ENCODE data around the gene IL17REL. TPM values are rescaled to one million over a fixed set of nuclear protein-coding genes. Genes with fewer than 3 reads are reported as not detected.

IL17REL gene
- total RNA-seq, 1 experiment from 2014 or later, result 0.24 TPM

DNA sequence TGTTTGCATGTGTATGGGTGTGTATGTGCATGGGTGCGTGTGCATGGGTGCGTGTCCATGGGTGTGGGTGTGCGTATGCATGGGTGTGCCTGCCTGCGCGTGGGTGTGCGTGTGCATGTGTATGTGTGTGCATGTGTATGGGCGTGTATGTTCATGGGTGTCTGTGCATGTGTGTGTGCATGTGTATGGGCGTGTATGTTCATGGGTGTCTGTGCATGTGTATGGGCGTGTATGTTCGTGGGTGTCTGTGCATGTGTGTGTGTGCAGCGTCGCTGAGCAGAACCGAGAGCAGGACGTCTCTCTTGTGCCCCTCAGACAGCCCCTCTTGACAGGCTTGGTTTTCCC, 13.9 kb downstream of the IL17REL start:
- ChIA-PET POLR2A (no interaction called here), CTCF (interaction anchor here (2.6 to 5.4 kb wide), 2 partner anchors 15 to 31 kb away, joined by 9 to 38 read pairs; no protein-coding TSS in a partner anchor)
- Mint-ChIP-seq H3K4me1 (peaks cover 9% of the 10 kb centered on the region), H3K27ac (no peak overlapping the region), H3K9me3 (no peaks in the 10 kb centered on the region), H3K27me3 (ENCODE audit: low read depth) (peaks cover 25% of the 10 kb centered on the region), H3K36me3 (no peaks in the 10 kb centered on the region), H3K4me3 (peak overlapping the region; percentile 70)
- no peak for TF ChIP-seq TEAD4 (CRISPR knock-in tag; IDR thresholded peaks at IDR 0.05)
- no peak for TF ChIP-seq ATF3 (CRISPR knock-in tag; conservative IDR thresholded peaks at IDR 0.05)
- no peak for TF ChIP-seq ZNF121 (CRISPR knock-in tag; IDR thresholded peaks at IDR 0.05)
- no peak for TF ChIP-seq GTF2I (CRISPR knock-in tag; conservative IDR thresholded peaks at IDR 0.05)
- no peak for TF ChIP-seq ZNF671 (CRISPR knock-in tag; IDR thresholded peaks at IDR 0.05)
- no peak for TF ChIP-seq FOXP1 (CRISPR knock-in tag; IDR thresholded peaks at IDR 0.05; ENCODE audit: borderline replicate concordance)
- no peak for TF ChIP-seq GABPB1 (CRISPR knock-in tag; IDR thresholded peaks at IDR 0.05)
- peak; percentile 27; the same call in 1 of the 2 replicates for TF ChIP-seq NFE2L1 (CRISPR knock-in tag; IDR thresholded peaks at IDR 0.05)
- TF ChIP-seq, protein P1, sequence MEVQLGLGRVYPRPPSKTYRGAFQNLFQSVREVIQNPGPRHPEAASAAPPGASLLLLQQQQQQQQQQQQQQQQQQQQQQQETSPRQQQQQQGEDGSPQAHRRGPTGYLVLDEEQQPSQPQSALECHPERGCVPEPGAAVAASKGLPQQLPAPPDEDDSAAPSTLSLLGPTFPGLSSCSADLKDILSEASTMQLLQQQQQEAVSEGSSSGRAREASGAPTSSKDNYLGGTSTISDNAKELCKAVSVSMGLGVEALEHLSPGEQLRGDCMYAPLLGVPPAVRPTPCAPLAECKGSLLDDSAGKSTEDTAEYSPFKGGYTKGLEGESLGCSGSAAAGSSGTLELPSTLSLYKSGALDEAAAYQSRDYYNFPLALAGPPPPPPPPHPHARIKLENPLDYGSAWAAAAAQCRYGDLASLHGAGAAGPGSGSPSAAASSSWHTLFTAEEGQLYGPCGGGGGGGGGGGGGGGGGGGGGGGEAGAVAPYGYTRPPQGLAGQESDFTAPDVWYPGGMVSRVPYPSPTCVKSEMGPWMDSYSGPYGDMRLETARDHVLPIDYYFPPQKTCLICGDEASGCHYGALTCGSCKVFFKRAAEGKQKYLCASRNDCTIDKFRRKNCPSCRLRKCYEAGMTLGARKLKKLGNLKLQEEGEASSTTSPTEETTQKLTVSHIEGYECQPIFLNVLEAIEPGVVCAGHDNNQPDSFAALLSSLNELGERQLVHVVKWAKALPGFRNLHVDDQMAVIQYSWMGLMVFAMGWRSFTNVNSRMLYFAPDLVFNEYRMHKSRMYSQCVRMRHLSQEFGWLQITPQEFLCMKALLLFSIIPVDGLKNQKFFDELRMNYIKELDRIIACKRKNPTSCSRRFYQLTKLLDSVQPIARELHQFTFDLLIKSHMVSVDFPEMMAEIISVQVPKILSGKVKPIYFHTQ (CRISPR knock-in tag; IDR thresholded peaks at IDR 0.05), result no peak
- TF ChIP-seq KAT7 (CRISPR knock-in tag; IDR thresholded peaks at IDR 0.05; ENCODE audit: borderline replicate concordance), result no peak
- TF ChIP-seq NFYB (CRISPR knock-in tag; conservative IDR thresholded peaks at IDR 0.05; ENCODE audit: low read depth), result 0 out of 2 replicates have a peak, but pooled peaks have one; percentile 13
- 0 out of 2 replicates have a peak, but pooled peaks have one; percentile 81 for TF ChIP-seq ZBTB43 (CRISPR knock-in tag; IDR thresholded peaks at IDR 0.05)
- TF ChIP-seq, protein P2, sequence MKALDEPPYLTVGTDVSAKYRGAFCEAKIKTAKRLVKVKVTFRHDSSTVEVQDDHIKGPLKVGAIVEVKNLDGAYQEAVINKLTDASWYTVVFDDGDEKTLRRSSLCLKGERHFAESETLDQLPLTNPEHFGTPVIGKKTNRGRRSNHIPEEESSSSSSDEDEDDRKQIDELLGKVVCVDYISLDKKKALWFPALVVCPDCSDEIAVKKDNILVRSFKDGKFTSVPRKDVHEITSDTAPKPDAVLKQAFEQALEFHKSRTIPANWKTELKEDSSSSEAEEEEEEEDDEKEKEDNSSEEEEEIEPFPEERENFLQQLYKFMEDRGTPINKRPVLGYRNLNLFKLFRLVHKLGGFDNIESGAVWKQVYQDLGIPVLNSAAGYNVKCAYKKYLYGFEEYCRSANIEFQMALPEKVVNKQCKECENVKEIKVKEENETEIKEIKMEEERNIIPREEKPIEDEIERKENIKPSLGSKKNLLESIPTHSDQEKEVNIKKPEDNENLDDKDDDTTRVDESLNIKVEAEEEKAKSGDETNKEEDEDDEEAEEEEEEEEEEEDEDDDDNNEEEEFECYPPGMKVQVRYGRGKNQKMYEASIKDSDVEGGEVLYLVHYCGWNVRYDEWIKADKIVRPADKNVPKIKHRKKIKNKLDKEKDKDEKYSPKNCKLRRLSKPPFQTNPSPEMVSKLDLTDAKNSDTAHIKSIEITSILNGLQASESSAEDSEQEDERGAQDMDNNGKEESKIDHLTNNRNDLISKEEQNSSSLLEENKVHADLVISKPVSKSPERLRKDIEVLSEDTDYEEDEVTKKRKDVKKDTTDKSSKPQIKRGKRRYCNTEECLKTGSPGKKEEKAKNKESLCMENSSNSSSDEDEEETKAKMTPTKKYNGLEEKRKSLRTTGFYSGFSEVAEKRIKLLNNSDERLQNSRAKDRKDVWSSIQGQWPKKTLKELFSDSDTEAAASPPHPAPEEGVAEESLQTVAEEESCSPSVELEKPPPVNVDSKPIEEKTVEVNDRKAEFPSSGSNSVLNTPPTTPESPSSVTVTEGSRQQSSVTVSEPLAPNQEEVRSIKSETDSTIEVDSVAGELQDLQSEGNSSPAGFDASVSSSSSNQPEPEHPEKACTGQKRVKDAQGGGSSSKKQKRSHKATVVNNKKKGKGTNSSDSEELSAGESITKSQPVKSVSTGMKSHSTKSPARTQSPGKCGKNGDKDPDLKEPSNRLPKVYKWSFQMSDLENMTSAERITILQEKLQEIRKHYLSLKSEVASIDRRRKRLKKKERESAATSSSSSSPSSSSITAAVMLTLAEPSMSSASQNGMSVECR (CRISPR knock-in tag; IDR thresholded peaks at IDR 0.05; ENCODE audit: borderline replicate concordance), result no peak
- DNase-seq (ENCODE audit: low spot score) (no peak), ATAC-seq (no peak)

GRCh38 chr22:49997932-49998717, 14.4 kb downstream of the IL17REL start:
- DNase-seq (ENCODE audit: low spot score), result no peak
- peaks cover 9% of the 10 kb centered on the region for H3K4me1 Mint-ChIP-seq
- CTCF ChIA-PET, result interaction anchor here (2.6 to 5.4 kb wide), 2 partner anchors 15 to 32 kb away, joined by 9 to 38 read pairs; no protein-coding TSS in a partner anchor
- H3K27ac Mint-ChIP-seq, result no peak overlapping the region
- peaks cover 25% of the 10 kb centered on the region for H3K27me3 Mint-ChIP-seq (ENCODE audit: low read depth)
- POLR2A ChIA-PET, result no interaction called here
- peak overlapping the region; percentile 70 for H3K4me3 Mint-ChIP-seq
- H3K9me3 Mint-ChIP-seq, result no peaks in the 10 kb centered on the region
- H3K36me3 Mint-ChIP-seq, result no peaks in the 10 kb centered on the region
- no peak for ATAC-seq
- TF ChIP-seq, protein P3, sequence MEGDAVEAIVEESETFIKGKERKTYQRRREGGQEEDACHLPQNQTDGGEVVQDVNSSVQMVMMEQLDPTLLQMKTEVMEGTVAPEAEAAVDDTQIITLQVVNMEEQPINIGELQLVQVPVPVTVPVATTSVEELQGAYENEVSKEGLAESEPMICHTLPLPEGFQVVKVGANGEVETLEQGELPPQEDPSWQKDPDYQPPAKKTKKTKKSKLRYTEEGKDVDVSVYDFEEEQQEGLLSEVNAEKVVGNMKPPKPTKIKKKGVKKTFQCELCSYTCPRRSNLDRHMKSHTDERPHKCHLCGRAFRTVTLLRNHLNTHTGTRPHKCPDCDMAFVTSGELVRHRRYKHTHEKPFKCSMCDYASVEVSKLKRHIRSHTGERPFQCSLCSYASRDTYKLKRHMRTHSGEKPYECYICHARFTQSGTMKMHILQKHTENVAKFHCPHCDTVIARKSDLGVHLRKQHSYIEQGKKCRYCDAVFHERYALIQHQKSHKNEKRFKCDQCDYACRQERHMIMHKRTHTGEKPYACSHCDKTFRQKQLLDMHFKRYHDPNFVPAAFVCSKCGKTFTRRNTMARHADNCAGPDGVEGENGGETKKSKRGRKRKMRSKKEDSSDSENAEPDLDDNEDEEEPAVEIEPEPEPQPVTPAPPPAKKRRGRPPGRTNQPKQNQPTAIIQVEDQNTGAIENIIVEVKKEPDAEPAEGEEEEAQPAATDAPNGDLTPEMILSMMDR (IDR thresholded peaks at IDR 0.05), result no peak
- peak; percentile 92; the same call in 1 of the 2 replicates for TF ChIP-seq ZBTB43 (CRISPR knock-in tag; IDR thresholded peaks at IDR 0.05)

Data from WTC11 (cell line).